ENCODE data around the gene ALDH3A1. TPM values are rescaled to one million over a fixed set of nuclear protein-coding genes. Genes with fewer than 3 reads are reported as not detected.

Gene ALDH3A1
- total and polyA plus RNA-seq, 9 of the 15 experiments (the other 6 are each of a cell fraction or from before 2014, with no cell fraction given): not detected

DNA sequence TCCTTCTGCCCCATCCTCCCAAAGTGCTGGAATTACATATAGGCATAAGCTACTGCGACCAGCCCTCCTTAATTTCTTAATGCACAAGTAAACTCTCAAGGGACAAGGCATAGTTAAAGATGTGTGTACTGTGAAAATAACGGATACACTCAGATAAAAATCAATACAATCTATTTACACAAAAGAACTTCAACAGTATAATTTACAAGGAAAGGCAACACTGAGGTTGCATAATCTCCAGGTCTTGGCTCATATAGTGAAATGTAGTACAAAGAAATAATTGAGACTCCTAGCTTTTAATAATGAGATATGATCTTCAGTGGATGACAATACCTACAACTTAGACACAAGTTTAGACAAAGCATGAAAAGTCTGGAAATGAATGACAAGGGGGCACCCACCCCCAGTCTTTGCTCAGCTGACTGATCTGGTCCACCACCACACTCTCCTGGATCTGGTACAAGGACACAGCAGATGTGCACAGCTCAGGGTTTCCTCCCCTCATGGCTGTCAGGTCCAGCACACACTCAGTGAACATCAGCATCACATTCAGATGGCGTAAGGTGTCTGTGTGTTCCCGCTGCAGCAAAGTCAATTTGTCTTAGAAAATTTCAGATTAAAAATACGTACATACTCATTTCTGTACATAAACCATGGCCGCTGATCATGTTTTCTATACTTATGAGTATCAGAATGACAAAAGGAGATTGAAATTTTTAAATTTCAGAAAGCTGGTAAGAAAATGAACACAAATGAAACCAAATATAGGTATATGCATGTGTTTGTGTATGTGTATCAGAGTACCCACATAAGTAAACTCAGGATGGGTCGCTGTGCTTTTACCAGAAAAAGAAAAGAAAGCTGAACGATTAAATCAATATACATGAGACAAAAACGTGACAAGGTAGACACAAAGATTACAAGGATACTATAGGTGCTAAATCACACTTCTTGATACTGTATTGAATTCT lies 33.7 kb upstream of the ALDH3A1 start:
- CTCF ChIA-PET (ENCODE audit: low intra/inter-chr PET ratio): no interaction called here
- ATAC-seq: no peak
- Histone ChIP-seq H2AFZ (ENCODE audit: low read depth, low read length) (no peak overlapping the region), H3K4me3 (no peak overlapping the region), H3K79me2 (ENCODE audit: control insufficient read depth, insufficient read depth, low read length) (no peaks in the 10 kb centered on the region), H3K27ac (ENCODE audit: extremely low read depth, low read depth, low read length) (no peak overlapping the region), H3K9me1 (ENCODE audit: control insufficient read depth, insufficient read depth, low read length) (no peaks in the 10 kb centered on the region), H3K9ac (ENCODE audit: insufficient read depth in 1 of 2, low read depth in 2 of 2, low read length in 2 of 2) (no peak overlapping the region), H3K36me3 (ENCODE audit: control insufficient read depth, insufficient read depth, low read length) (no peaks in the 10 kb centered on the region), H4K20me1 (replicated peaks; ENCODE audit: control insufficient read depth, insufficient read depth, low read length) (no peaks in the 10 kb centered on the region), H3K27me3 (ENCODE audit: control insufficient read depth in 2 of 2, insufficient read depth in 2 of 2, low read length in 2 of 2) (no peaks in the 10 kb centered on the region; a peak in 1 of 5 replicates), H3K4me2 (ENCODE audit: insufficient read depth, low read length) (no peak overlapping the region), H3K9me3 (replicated peaks; ENCODE audit: control insufficient read depth, insufficient read depth, low read depth, low read length) (no peaks in the 10 kb centered on the region), H3K4me1 (replicated peaks in 1 of 2; ENCODE audit: control insufficient read depth in 2 of 2, insufficient read depth in 2 of 2, low read length in 2 of 2) (no peaks in the 10 kb centered on the region)
- intact Hi-C loops (cut with micrococcal nuclease) (no loop called here), in situ Hi-C loops (cut with MboI) (no loop called here)
- POLR2A ChIA-PET: no interaction called here
- WGBS (ENCODE audit: insufficient coverage, low coverage, missing lambda C conversion rate): 7% methylated on average over 9 of the region's 9 CpGs
- DNase-seq (ENCODE audit: extremely low read depth in 1 of 4, low spot score in 3 of 4): no peak
- no peak for FAIRE-seq
- BruUV-seq (replicated peaks): no TSS peak
- TF ChIP-seq HDGF (IDR thresholded peaks at IDR 0.05): no peak
- no peak for TF ChIP-seq YY1 (IDR thresholded peaks at IDR 0.05; ENCODE audit: borderline replicate concordance in 1 of 3, control insufficient read depth in 1 of 3, extremely low read depth in 1 of 3, insufficient read depth in 3 of 3, insufficient read length in 1 of 3, insufficient replicate concordance in 2 of 3, low read depth in 1 of 3, low read length in 2 of 3)
- TF ChIP-seq HMGN3 (IDR thresholded peaks at IDR 0.05; ENCODE audit: borderline replicate concordance, extremely low read depth, insufficient read length, low read depth, low read length): no peak
- TF ChIP-seq POLR2AphosphoS2 (IDR thresholded peaks at IDR 0.05; ENCODE audit: low read length): no peak
- TF ChIP-seq TCF15 (CRISPR knock-in tag; IDR thresholded peaks at IDR 0.05): no peak
- no peak for TF ChIP-seq HMGXB4 (CRISPR knock-in tag; IDR thresholded peaks at IDR 0.05)
- TF ChIP-seq CBX5 (IDR thresholded peaks at IDR 0.05; ENCODE audit: borderline replicate concordance, low read depth): no peak
- TF ChIP-seq CBFB (CRISPR knock-in tag; IDR thresholded peaks at IDR 0.05): no peak
- TF ChIP-seq ATF7 (IDR thresholded peaks at IDR 0.05): no peak
- no peak for TF ChIP-seq ZNF589 (CRISPR knock-in tag; IDR thresholded peaks at IDR 0.05; ENCODE audit: low read depth)
- TF ChIP-seq, protein P1, sequence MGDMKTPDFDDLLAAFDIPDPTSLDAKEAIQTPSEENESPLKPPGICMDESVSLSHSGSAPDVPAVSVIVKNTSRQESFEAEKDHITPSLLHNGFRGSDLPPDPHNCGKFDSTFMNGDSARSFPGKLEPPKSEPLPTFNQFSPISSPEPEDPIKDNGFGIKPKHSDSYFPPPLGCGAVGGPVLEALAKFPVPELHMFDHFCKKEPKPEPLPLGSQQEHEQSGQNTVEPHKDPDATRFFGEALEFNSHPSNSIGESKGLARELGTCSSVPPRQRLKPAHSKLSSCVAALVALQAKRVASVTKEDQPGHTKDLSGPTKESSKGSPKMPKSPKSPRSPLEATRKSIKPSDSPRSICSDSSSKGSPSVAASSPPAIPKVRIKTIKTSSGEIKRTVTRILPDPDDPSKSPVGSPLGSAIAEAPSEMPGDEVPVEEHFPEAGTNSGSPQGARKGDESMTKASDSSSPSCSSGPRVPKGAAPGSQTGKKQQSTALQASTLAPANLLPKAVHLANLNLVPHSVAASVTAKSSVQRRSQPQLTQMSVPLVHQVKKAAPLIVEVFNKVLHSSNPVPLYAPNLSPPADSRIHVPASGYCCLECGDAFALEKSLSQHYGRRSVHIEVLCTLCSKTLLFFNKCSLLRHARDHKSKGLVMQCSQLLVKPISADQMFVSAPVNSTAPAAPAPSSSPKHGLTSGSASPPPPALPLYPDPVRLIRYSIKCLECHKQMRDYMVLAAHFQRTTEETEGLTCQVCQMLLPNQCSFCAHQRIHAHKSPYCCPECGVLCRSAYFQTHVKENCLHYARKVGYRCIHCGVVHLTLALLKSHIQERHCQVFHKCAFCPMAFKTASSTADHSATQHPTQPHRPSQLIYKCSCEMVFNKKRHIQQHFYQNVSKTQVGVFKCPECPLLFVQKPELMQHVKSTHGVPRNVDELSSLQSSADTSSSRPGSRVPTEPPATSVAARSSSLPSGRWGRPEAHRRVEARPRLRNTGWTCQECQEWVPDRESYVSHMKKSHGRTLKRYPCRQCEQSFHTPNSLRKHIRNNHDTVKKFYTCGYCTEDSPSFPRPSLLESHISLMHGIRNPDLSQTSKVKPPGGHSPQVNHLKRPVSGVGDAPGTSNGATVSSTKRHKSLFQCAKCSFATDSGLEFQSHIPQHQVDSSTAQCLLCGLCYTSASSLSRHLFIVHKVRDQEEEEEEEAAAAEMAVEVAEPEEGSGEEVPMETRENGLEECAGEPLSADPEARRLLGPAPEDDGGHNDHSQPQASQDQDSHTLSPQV (IDR thresholded peaks at IDR 0.05): no peak
- no peak for TF ChIP-seq HDAC3 (IDR thresholded peaks at IDR 0.05; ENCODE audit: borderline replicate concordance, partially characterized antibody)

All from K562 (cell line).